ENCODE data around the gene MMS19. TPM values are rescaled to one million over a fixed set of nuclear protein-coding genes. Genes with fewer than 3 reads are reported as not detected.

MMS19 gene
- polyA plus RNA-seq, 3 donors: 23.2 to 74.5 (median 29.2) TPM

DNA sequence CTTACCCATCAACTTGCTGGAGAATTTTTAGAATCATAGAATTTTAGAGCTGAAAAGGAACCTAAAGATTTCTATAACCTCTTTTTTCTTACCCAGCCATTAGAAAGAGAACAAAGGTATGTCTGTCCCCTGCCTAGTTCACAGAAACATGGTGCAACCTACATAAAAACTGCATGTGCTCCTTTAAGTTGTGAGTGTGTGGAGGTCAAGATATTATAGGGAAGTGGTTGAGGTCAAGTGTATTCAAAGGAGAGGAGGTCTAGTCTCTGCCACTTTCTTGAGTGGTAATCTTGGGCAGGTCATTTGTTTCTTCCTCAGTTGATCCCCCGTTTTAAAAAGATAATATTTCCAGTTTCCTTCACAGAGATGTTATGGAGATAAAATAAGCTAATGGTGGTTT is 6.9 kb upstream of the MMS19 start:
- H3K9ac ChIP-seq (ENCODE audit: insufficient read depth, low read length, poor library complexity, severe bottlenecking): no peak overlapping the region
- H3K9me3 ChIP-seq (replicated peaks in 1 of 2; ENCODE audit: control insufficient read depth in 1 of 2, insufficient read depth in 1 of 2, low read length in 2 of 2): no peaks in the 10 kb centered on the region
- no peak overlapping the region for H3K4me3 ChIP-seq (replicated peaks in 1 of 3; ENCODE audit: low read depth in 2 of 3, low read length in 3 of 3)
- TF ChIP-seq CTCF (IDR thresholded peaks at IDR 0.05): no peak
- H3K79me2 ChIP-seq (ENCODE audit: insufficient read depth, low read length): peaks cover 35% of the 10 kb centered on the region
- Mint-ChIP-seq H3K27ac (no peak overlapping the region), H3K4me1 (peaks cover 36% of the 10 kb centered on the region), H3K9me3 (peaks cover 0 to 1% (median 0%) of the 10 kb centered on the region in 7 donors), H3K27me3 (ENCODE audit: low read depth in 3 of 3) (peaks cover 0 to 2% (median 2%) of the 10 kb centered on the region in 3 donors), H3K4me3 (no peak overlapping the region), H3K36me3 (peaks cover 0 to 18% of the 10 kb centered on the region in 2 donors)
- peaks cover 88% of the 10 kb centered on the region for H4K20me1 ChIP-seq (ENCODE audit: insufficient read depth, low read length)
- no CpG with 5 or more reads among the region's 1 CpG for WGBS (ENCODE audit: insufficient coverage)
- no peak overlapping the region for H3K4me2 ChIP-seq (replicated peaks; ENCODE audit: extremely low read depth, low read length, poor library complexity, severe bottlenecking)
- H3K27me3 ChIP-seq (ENCODE audit: control insufficient read depth in 2 of 2, insufficient read depth in 2 of 2, low read length in 2 of 2): no peaks in the 10 kb centered on the region
- H2AFZ ChIP-seq (ENCODE audit: insufficient read depth, low read depth, low read length, poor library complexity, severe bottlenecking): no peak overlapping the region
- H3K27ac ChIP-seq (ENCODE audit: low read depth in 1 of 2, low read length in 2 of 2): no peak overlapping the region
- H3K4me1 ChIP-seq (ENCODE audit: control insufficient read depth in 1 of 2, insufficient read depth in 2 of 2, low read length in 2 of 2): peaks cover 25 to 38% of the 10 kb centered on the region in 2 donors
- intact Hi-C loops (cut with micrococcal nuclease): no loop called here
- no peak for DNase-seq
- no peaks in the 10 kb centered on the region for H3K36me3 ChIP-seq (replicated peaks in 1 of 2; ENCODE audit: control insufficient read depth in 1 of 2, insufficient read depth in 2 of 2, low read length in 2 of 2)

DNA sequence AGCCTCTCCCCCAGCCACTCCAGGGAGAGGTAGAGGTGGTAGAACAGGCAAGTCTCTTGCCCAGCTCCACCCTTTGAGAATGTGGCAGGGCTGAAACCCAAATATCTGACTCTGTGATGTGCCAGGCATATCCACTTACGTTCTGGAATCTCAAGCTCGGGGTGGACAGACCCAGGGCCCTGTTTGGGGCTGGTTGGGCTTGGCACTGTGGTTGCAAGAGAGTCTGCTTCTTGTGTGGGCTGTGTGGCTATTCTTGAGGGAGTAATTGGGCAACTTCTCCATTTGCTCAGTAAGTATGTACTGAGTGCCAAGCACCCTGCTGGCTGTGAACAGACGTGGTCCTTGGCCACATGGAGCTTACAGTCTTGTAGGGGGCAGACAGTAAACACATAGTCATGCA is 5.2 kb upstream of the MMS19 start:
- Mint-ChIP-seq H3K27me3 (ENCODE audit: low read depth in 3 of 3) (peaks cover 0 to 2% (median 0%) of the 10 kb centered on the region in 3 donors), H3K4me3 (no peak overlapping the region), H3K9me3 (peaks cover 0 to 1% (median 0%) of the 10 kb centered on the region in 7 donors), H3K4me1 (peaks cover 42% of the 10 kb centered on the region), H3K27ac (no peak overlapping the region), H3K36me3 (peaks cover 0 to 15% of the 10 kb centered on the region in 2 donors)
- Histone ChIP-seq H3K9ac (ENCODE audit: insufficient read depth, low read length, poor library complexity, severe bottlenecking) (no peak overlapping the region), H3K27me3 (ENCODE audit: control insufficient read depth in 2 of 2, insufficient read depth in 2 of 2, low read length in 2 of 2) (no peaks in the 10 kb centered on the region), H3K27ac (ENCODE audit: low read depth in 1 of 2, low read length in 2 of 2) (no peak overlapping the region), H3K4me1 (ENCODE audit: control insufficient read depth in 1 of 2, insufficient read depth in 2 of 2, low read length in 2 of 2) (peaks cover 29 to 50% of the 10 kb centered on the region in 2 donors), H4K20me1 (ENCODE audit: insufficient read depth, low read length) (peaks cover 79% of the 10 kb centered on the region), H3K36me3 (replicated peaks in 1 of 2; ENCODE audit: control insufficient read depth in 1 of 2, insufficient read depth in 2 of 2, low read length in 2 of 2) (no peaks in the 10 kb centered on the region), H3K9me3 (replicated peaks in 1 of 2; ENCODE audit: control insufficient read depth in 1 of 2, insufficient read depth in 1 of 2, low read length in 2 of 2) (no peaks in the 10 kb centered on the region), H3K79me2 (ENCODE audit: insufficient read depth, low read length) (peaks cover 35% of the 10 kb centered on the region), H2AFZ (ENCODE audit: insufficient read depth, low read depth, low read length, poor library complexity, severe bottlenecking) (no peak overlapping the region), H3K4me3 (replicated peaks in 1 of 3; ENCODE audit: low read depth in 2 of 3, low read length in 3 of 3) (no peak overlapping the region), H3K4me2 (replicated peaks; ENCODE audit: extremely low read depth, low read length, poor library complexity, severe bottlenecking) (no peak overlapping the region)
- intact Hi-C loops (cut with micrococcal nuclease): loop anchor here in 1 of 2 donors (5.0 kb wide), 2 partner anchors 49 to 129 kb away; partner anchors contain the start of gene MORN4
- peak; percentile 18 to 30 (median 22) for DNase-seq
- 20% methylated on average over 1 of the region's 3 CpGs for WGBS (ENCODE audit: insufficient coverage)
- TF ChIP-seq CTCF (IDR thresholded peaks at IDR 0.05): no peak

Measured in CD14-positive monocyte (primary cell).